Liver (tissue), 9 donors: Measurements from ENCODE around the gene THEM5. TPM values are rescaled to one million over a fixed set of nuclear protein-coding genes. Genes with fewer than 3 reads are reported as not detected.
A peak's percentile ranks its signal among the peaks of the same experiment; 100 is the strongest.

ENCODE experiments used
- DNase-seq: peaks from one replicate; pipeline ENCODE4 v3.0.0-alpha.2; 2017; ENCODE audit warnings: low spot score
- H3K27ac ChIP-seq, 2 donors: one replicate each; pipeline ENCODE4 v1.7.0; 2013; ENCODE audit warnings: inconsistent platforms in 2 of 2, low read length in 2 of 2, control low read depth in 1 of 2, low read depth in 1 of 2, mild to moderate bottlenecking in 1 of 2
- H3K27me3 ChIP-seq, 4 donors: one replicate each; pipeline versions ENCODE4 v1.6.1 to v1.7.0; 2013; ENCODE audit warnings: low read length in 3 of 4, inconsistent platforms in 1 of 4, mild to moderate bottlenecking in 1 of 4, moderate library complexity in 1 of 4; ENCODE audit not compliant: control insufficient read depth in 4 of 4, insufficient read depth in 4 of 4
- H3K36me3 ChIP-seq, 4 donors: one replicate each; pipeline versions ENCODE4 v1.6.1 to v1.7.0; 2013; ENCODE audit warnings: low read length in 3 of 4, mild to moderate bottlenecking in 3 of 4, low read depth in 1 of 4, moderate library complexity in 1 of 4; ENCODE audit not compliant: control insufficient read depth in 4 of 4, insufficient read depth in 3 of 4
- H3K4me1 ChIP-seq, 4 donors: one replicate each; pipeline versions ENCODE4 v1.6.1 to v1.7.0; 2013; ENCODE audit warnings: low read length in 3 of 4, mild to moderate bottlenecking in 3 of 4, moderate library complexity in 1 of 4; ENCODE audit not compliant: control insufficient read depth in 4 of 4, insufficient read depth in 4 of 4
- H3K4me3 ChIP-seq, 3 donors: one replicate each; pipeline versions ENCODE4 v1.6.1 to v1.7.0; 2013; ENCODE audit warnings: low read length in 3 of 3, control low read depth in 1 of 3, low read depth in 1 of 3, mild to moderate bottlenecking in 1 of 3
- H3K9ac ChIP-seq, 2 donors: one replicate each; pipeline ENCODE4 v1.7.0; 2013; ENCODE audit warnings: low read length in 2 of 2, mild to moderate bottlenecking in 2 of 2, moderate library complexity in 2 of 2, control low read depth in 1 of 2, low read depth in 1 of 2
- H3K9me3 ChIP-seq, 4 donors: one replicate each; pipeline versions ENCODE4 v1.6.1 to v1.7.0; 2013; ENCODE audit warnings: low read length in 3 of 4; ENCODE audit not compliant: control insufficient read depth in 4 of 4
- FOXA1 ChIP-seq: IDR thresholded peaks from 2 replicates; pipeline ENCODE4 v1.6.1; 2016; ENCODE audit warnings: antibody characterized with exemption
- HNF4G ChIP-seq: IDR thresholded peaks from 2 replicates; pipeline ENCODE4 v1.6.1; 2016; ENCODE audit warnings: antibody characterized with exemption
- JUND ChIP-seq, 2 donors: IDR thresholded peaks; 2 replicates each; pipeline ENCODE4 v1.6.1; 2016; ENCODE audit warnings: antibody characterized with exemption in 2 of 2
- NR2F2 ChIP-seq: IDR thresholded peaks from 2 replicates; pipeline ENCODE4 v1.6.1; 2016; ENCODE audit warnings: antibody characterized with exemption
- TAF1 ChIP-seq: conservative IDR thresholded peaks from 2 replicates; pipeline ENCODE4 v1.6.1; 2016; ENCODE audit warnings: antibody characterized with exemption, mild to moderate bottlenecking
- WGBS: extraction: QIAGEN DNeasy Blood & Tissue Kit; methylation state at CpG from one replicate; pipeline ENCODE4 v1.1.7; 2013; 5-methylcytosine and 5-hydroxymethylcytosine counted together
- polyA plus RNA-seq, 2 donors: library from polyadenylated mRNA; stranded (reverse) in 1 of 2; unstranded in 1 of 2; fragments of 200-250 nt in 1 of 2; fragments of >200 nt in 1 of 2; fragmentation: Nextera tagmentation in 1 of 2; extraction: Ambion mirVana in 1 of 2; gene quantifications; one replicate each; pipeline versions ENCODE4 v1.2.1 to v1.2.3, GENCODE V29; 2013 to 2015
- total RNA-seq, 2 donors: library from RNA; depleted of rRNA; stranded (reverse); fragments of >200 nt; gene quantifications; one replicate each; pipeline ENCODE4 v1.2.3, GENCODE V29; 2014
- TF ChIP-seq, protein P1 (sequence below): IDR thresholded peaks from 2 replicates; pipeline ENCODE4 v1.6.1; 2016; ENCODE audit warnings: antibody characterized with exemption
- TF ChIP-seq, protein P2 (sequence below): IDR thresholded peaks from 2 replicates; pipeline ENCODE4 v1.6.1; 2016; ENCODE audit warnings: antibody characterized with exemption, mild to moderate bottlenecking
- TF ChIP-seq, protein P3 (sequence below): fragments of 150-350 bp; IDR thresholded peaks from 2 replicates; pipeline ENCODE4 v1.5.1; 2017; ENCODE audit warnings: improper control_type of control experiment, low read depth, low read length; ENCODE audit not compliant: missing input control
- donor health status: healthy.
- donor health status: healthy.
- donor health status: healthy.
- donor health status: healthy.
- donor health status: healthy.

Gene THEM5
- total and polyA plus RNA-seq, 4 donors = 0.09 TPM; not detected in 3

DNA sequence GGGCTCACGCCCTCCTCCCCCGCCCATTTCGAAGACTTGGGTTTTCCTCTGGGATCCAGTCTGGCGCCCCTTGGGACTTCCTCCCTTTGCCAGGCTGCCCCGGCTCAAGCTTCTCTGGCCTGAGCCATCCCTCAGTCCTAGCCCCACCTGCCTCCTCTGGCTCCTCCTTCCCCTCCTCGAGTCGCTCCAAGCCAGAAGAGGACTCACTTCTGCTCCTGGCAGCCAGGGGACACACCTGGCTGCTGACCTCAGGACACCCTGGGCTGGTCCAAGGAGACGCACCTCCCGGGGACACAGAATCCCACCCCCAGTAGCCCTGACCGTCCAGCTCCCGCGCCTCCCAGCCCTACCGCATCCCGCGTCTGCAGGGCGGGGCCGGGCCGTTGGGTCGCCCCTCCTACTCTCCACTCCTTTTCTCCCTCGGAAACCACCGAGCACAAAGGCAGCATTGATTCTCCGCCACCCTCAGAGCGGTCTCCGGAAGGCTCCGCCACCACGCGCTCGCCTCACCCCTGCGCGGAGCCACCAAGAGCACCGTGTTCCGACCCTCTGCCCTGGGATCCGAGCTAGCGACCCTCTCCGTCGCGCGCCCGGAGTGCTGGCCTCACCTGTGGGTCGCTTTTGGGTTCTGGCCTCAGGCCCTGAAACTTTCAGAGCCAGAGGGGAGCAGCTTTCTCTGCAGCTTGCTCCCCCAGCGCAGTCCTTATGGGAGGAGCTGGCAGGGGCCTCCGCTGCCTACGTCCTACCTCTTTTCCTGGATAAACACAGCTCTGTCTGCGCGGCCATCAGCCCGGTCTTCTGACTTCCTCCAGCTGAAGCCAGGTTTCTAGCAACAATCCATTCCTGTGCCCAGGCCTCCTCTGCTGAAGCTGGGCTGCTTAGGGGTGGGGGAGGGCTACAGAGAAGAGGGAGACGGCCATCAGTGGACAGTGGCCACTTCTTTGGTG is 13.8 kb downstream of the THEM5 start, which contains the start of gene C2CD4D:
TSS of gene C2CD4D (minus strand) at position 364 of the 947 bp plus-strand sequence. CDS start 831 bp downstream, outside the sequence.
- Histone ChIP-seq H3K27me3 (no peaks in the 10 kb centered on the region), H3K36me3 (no peaks in the 10 kb centered on the region), H3K9me3 (no peaks in the 10 kb centered on the region), H3K4me3 (peak within 1 kb of the TSS in 2 of 3 donors; percentile 38 to 61), H3K4me1 (peaks cover 27 to 50% (median 35%) of the 10 kb centered on the region in 4 donors), H3K27ac (peak within 1 kb of the TSS; percentile 33 to 40), H3K9ac (no peak within 1 kb of the TSS)
- WGBS = 27% methylated on average over 47 of the region's 47 CpGs
- TF ChIP-seq, protein P1, sequence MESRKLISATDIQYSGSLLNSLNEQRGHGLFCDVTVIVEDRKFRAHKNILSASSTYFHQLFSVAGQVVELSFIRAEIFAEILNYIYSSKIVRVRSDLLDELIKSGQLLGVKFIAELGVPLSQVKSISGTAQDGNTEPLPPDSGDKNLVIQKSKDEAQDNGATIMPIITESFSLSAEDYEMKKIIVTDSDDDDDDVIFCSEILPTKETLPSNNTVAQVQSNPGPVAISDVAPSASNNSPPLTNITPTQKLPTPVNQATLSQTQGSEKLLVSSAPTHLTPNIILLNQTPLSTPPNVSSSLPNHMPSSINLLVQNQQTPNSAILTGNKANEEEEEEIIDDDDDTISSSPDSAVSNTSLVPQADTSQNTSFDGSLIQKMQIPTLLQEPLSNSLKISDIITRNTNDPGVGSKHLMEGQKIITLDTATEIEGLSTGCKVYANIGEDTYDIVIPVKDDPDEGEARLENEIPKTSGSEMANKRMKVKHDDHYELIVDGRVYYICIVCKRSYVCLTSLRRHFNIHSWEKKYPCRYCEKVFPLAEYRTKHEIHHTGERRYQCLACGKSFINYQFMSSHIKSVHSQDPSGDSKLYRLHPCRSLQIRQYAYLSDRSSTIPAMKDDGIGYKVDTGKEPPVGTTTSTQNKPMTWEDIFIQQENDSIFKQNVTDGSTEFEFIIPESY = no peak
- TF ChIP-seq NR2F2 (no peak), JUND (IDR thresholded peaks at IDR 0.05) (no peak), HNF4G (no peak)
- TF ChIP-seq, protein P2, sequence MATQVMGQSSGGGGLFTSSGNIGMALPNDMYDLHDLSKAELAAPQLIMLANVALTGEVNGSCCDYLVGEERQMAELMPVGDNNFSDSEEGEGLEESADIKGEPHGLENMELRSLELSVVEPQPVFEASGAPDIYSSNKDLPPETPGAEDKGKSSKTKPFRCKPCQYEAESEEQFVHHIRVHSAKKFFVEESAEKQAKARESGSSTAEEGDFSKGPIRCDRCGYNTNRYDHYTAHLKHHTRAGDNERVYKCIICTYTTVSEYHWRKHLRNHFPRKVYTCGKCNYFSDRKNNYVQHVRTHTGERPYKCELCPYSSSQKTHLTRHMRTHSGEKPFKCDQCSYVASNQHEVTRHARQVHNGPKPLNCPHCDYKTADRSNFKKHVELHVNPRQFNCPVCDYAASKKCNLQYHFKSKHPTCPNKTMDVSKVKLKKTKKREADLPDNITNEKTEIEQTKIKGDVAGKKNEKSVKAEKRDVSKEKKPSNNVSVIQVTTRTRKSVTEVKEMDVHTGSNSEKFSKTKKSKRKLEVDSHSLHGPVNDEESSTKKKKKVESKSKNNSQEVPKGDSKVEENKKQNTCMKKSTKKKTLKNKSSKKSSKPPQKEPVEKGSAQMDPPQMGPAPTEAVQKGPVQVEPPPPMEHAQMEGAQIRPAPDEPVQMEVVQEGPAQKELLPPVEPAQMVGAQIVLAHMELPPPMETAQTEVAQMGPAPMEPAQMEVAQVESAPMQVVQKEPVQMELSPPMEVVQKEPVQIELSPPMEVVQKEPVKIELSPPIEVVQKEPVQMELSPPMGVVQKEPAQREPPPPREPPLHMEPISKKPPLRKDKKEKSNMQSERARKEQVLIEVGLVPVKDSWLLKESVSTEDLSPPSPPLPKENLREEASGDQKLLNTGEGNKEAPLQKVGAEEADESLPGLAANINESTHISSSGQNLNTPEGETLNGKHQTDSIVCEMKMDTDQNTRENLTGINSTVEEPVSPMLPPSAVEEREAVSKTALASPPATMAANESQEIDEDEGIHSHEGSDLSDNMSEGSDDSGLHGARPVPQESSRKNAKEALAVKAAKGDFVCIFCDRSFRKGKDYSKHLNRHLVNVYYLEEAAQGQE = no peak
- no peak for DNase-seq

DNA sequence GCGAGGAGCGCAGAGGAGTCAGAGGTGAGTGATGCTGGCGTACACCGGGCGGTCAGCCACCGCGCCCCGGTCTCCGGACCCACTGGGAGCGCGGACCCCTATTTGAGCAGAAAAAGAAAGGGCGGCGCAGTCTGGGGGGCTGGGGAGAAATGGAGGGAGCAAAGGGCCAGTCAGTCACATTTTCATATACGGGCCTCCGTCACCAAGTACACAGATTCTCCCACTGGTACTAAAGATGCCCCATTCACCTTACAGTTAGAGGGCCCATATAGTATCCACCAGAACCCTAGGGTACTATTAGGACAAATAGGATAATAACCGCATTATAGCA is 14.5 kb downstream of the THEM5 start:
- peaks cover 30 to 57% (median 42%) of the 10 kb centered on the region in 4 donors for H3K4me1 ChIP-seq
- no peaks in the 10 kb centered on the region for H3K36me3 ChIP-seq
- no peaks in the 10 kb centered on the region for H3K27me3 ChIP-seq
- H3K9ac ChIP-seq = no peak overlapping the region
- DNase-seq = no peak
- peak overlapping the region in 2 of 3 donors; percentile 38 to 61 for H3K4me3 ChIP-seq
- WGBS = 31% methylated on average over 16 of the region's 16 CpGs
- no peak overlapping the region for H3K27ac ChIP-seq
- H3K9me3 ChIP-seq = no peaks in the 10 kb centered on the region
- TF ChIP-seq, protein P2 = no peak
- TF ChIP-seq TAF1 = no peak
- TF ChIP-seq FOXA1 = no peak
- TF ChIP-seq, protein P3, sequence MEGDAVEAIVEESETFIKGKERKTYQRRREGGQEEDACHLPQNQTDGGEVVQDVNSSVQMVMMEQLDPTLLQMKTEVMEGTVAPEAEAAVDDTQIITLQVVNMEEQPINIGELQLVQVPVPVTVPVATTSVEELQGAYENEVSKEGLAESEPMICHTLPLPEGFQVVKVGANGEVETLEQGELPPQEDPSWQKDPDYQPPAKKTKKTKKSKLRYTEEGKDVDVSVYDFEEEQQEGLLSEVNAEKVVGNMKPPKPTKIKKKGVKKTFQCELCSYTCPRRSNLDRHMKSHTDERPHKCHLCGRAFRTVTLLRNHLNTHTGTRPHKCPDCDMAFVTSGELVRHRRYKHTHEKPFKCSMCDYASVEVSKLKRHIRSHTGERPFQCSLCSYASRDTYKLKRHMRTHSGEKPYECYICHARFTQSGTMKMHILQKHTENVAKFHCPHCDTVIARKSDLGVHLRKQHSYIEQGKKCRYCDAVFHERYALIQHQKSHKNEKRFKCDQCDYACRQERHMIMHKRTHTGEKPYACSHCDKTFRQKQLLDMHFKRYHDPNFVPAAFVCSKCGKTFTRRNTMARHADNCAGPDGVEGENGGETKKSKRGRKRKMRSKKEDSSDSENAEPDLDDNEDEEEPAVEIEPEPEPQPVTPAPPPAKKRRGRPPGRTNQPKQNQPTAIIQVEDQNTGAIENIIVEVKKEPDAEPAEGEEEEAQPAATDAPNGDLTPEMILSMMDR = no peak
- no peak for TF ChIP-seq JUND (IDR thresholded peaks at IDR 0.05)
